Measurements from ENCODE around the gene NECAB2.

Gene NECAB2

DNA sequence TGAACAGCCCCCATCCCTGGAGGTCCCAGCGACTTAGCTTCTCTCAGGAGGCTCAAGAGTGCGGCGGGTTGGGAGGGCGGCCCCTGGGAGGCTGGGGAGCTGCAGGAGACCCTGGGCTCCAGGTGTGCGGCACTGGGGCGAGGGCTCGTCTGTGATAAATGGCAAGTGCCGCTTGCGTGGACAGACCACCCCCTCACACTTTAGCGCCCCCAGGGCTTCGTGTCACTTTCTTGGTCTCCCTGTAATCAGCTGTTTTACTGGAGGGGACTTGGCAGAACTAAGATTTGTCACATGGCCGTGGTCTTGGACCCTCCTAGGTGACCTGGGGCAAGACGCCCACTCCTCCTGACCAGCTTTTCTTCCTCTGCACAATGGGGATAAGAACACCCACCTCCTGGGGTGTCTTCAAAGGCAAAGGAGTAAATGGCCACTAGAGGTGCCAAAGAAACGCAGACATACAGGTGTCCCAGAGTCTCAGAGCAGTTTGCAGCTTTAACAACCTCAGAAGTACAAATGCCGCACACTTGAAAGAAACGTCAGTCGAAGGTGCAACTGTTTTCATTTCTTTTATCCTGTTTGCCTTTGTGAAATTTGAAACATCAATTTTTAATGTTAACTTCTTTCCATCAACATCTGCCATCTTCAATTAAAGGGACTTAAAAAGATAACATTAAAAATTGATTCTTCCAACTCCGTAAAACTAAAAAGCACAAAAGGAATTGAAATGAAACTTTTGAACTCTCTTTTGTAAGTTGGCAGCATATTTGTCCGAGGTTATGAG lies 14.1 kb upstream of the NECAB2 start:
- TF ChIP-seq CTCF (IDR thresholded peaks at IDR 0.05; ENCODE audit: insufficient read depth, low read length, missing control alignments), result peak; percentile 50
- POLR2A ChIA-PET, result interaction anchor here (0.7 kb wide), 1 partner anchor 28 kb away, joined by 4 read pairs; no protein-coding TSS in a partner anchor
- peak overlapping the region; percentile 69 for H3K4me3 ChIP-seq (ENCODE audit: low read depth, low read length)
- no peak for DNase-seq (ENCODE audit: low read depth, low spot score)
- CTCF ChIA-PET, result interaction anchor here (0.9 to 16.0 kb wide), 18 partner anchors 9 to 354 kb away, joined by 3 to 662 read pairs (median 4); partner anchors contain the start of gene TAF1C

DNA sequence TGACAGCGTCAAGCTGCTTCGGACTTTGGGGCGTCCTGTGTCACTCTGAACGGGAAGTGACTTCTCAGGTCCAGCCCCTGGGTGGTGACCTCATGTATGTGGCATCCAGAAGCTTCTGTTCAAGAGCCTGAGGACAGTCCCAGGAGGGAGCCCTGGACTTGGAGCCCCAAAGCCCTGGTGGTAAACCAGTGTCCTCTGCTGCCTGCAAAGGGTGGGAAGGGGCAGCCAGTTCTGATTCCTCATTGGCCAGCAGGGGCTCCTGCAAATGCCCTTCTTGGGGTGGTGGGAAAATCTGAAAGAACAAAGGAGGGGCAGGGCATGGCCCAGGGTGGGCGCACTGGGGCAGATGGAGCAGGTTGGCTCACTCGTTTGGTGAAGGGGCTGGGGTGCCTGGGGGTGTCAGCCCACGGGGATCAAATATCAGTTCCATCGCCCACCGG lies 13.4 kb upstream of the NECAB2 start:
- H3K4me3 ChIP-seq (ENCODE audit: low read depth, low read length), result no peak overlapping the region
- DNase-seq (ENCODE audit: low read depth, low spot score), result no peak
- POLR2A ChIA-PET, result no interaction called here
- CTCF ChIA-PET, result interaction anchor here (1.0 to 16.0 kb wide), 15 partner anchors 9 to 354 kb away, joined by 3 to 662 read pairs (median 6); partner anchors contain the start of genes SLC38A8 and TAF1C
- TF ChIP-seq CTCF (IDR thresholded peaks at IDR 0.05; ENCODE audit: insufficient read depth, low read length, missing control alignments), result no peak

DNA sequence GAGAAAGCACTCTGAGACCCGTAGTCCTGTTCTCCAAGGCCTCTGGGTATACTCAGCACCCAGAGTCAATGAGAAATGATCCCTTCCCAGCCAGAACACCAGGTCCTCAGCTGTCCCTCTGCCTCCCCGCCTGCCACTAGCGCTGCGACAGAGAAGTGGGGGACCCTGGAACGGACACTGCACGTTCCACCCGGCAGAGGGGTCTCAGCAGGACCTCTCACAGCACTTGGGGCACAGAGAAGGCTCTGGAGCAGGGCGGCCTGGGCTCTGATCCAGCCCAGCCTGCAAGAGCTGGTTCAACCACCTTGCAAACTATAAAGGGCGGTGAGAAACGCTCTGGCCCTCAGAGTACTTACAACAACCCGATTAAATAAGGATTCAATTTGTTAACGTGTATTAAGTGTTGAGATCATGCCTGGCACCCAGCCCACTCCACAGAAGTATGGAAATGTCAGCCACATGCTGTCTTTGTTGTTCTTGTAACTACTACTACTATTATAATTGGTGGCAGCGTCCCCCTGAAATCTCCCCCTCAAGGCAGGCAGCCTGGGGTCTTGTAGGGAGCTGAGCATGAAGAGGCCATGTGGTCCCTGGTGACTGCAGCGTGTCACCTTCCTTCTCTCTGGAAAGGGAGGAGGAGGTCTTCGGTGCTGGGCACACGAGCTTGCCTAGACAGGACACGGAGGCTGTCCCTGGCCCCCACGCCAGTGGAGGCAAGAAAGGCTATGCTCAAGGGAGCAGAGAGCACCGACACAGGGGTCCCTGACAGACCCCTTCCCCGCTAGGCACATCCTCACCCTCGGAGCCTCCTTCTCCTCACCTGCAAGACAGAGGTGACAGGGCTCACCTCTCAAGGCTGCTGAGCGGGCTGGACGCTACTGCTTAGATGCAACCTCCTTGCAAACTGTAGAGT lies 12.6 kb upstream of the NECAB2 start:
- POLR2A ChIA-PET, result no interaction called here
- H3K4me3 ChIP-seq (ENCODE audit: low read depth, low read length), result no peak overlapping the region
- no peak for DNase-seq (ENCODE audit: low read depth, low spot score)
- TF ChIP-seq CTCF (IDR thresholded peaks at IDR 0.05; ENCODE audit: insufficient read depth, low read length, missing control alignments), result no peak
- CTCF ChIA-PET, result interaction anchor here (1.0 to 16.0 kb wide), 15 partner anchors 11 to 232 kb away, joined by 3 to 662 read pairs (median 7); partner anchors contain the start of genes MLYCD, SLC38A8 and TAF1C

- TF ChIP-seq CTCF (IDR thresholded peaks at IDR 0.05; ENCODE audit: insufficient read depth, low read length, missing control alignments), result peak; percentile 93
- no peak overlapping the region for H3K4me3 ChIP-seq (ENCODE audit: low read depth, low read length)
- CTCF ChIA-PET, result interaction anchor here (0.7 to 16.0 kb wide), 30 partner anchors 9 to 1693 kb away, joined by 3 to 662 read pairs (median 5); partner anchors contain the start of genes MLYCD, SLC38A8 and TAF1C
- POLR2A ChIA-PET, result no interaction called here
- DNase-seq (ENCODE audit: low read depth, low spot score), result peak; percentile 19
Measured at GRCh38 chr16:83956336-83957289, 11.4 kb upstream of the NECAB2 start.

DNA sequence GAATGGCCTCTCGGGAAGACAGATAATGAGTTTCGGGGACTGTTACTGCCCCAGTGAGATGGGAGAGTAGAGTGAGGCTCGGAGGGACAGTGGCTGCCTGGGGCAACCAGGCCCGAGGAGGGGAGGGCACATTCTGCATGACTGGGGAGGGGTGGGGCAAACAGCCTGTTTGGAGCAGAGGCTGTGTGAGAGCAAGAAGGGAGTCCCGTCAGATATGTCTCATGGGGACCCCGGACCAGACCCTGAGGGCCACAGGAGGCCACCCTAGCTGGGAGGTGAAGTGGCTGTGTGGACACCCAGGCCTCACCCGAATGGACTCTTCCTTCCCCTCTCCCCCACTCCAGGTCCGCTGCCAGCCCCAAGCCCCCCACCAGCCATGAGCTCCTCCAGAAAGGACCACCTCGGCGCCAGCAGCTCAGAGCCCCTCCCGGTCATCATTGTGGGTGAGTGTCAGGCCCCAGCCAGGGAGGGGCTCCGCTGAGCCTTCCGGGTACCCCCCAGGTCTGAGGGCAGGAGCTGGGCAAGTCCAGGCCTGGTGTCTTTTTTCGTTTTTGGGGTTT lies 10.7 kb upstream of the NECAB2 start:
- TF ChIP-seq CTCF (IDR thresholded peaks at IDR 0.05; ENCODE audit: insufficient read depth, low read length, missing control alignments), result no peak
- POLR2A ChIA-PET, result interaction anchor here (0.6 kb wide), 1 partner anchor 108 kb away, joined by 3 read pairs; no protein-coding TSS in a partner anchor
- no peak overlapping the region for H3K4me3 ChIP-seq (ENCODE audit: low read depth, low read length)
- no peak for DNase-seq (ENCODE audit: low read depth, low spot score)
- CTCF ChIA-PET, result interaction anchor here (1.0 to 16.0 kb wide), 19 partner anchors 8 to 1694 kb away, joined by 3 to 662 read pairs (median 7); partner anchors contain the start of genes MLYCD, SLC38A8 and TAF1C
